A673 (cell line): ENCODE measurements around the gene RNF208. TPM values are rescaled to one million over a fixed set of nuclear protein-coding genes. Genes with fewer than 3 reads are reported as not detected.

Experiments used
- BruUV-seq: library from RNA; stranded (reverse); fragments of 400-500 nt; replicated peaks from 2 replicates; lab custom pipeline; 2021; lab: Mats Ljungman, UMichigan
- CTCF ChIA-PET: fragments of 300-600 bp; sonication (Branson Sonifier 250); formaldehyde crosslinking; loops from one replicate; lab custom pipeline; 2022; ENCODE audit warnings: antibody characterized with exemption; lab: Charles Lee
- POLR2A ChIA-PET: fragments of 300-600 bp; sonication (Branson Sonifier 250); formaldehyde crosslinking; loops from one replicate; lab custom pipeline; 2022; ENCODE audit warnings: antibody characterized with exemption; ENCODE audit not compliant: low non-redundant PET; lab: Charles Lee
- DNase-seq: peaks from one replicate; pipeline ENCODE4 v3.0.0-alpha.2; 2015; ENCODE audit warnings: low spot score
- H3K27ac ChIP-seq: fragments of 200-600 bp; sonication (generic); 2 replicates; pipeline ENCODE4 v1.5.1; 2016; ENCODE audit warnings: mixed run types, low read depth, mild to moderate bottlenecking, mixed read lengths, antibody characterized with exemption, low read length; ENCODE audit not compliant: poor library complexity, severe bottlenecking
- H3K27me3 ChIP-seq: fragments of 200-600 bp; sonication (generic); replicated peaks from 2 replicates; pipeline ENCODE4 v1.6.1; 2017; ENCODE audit warnings: mixed run types, low read depth, mild to moderate bottlenecking, mixed read lengths, antibody characterized with exemption, low read length; ENCODE audit not compliant: insufficient read depth, poor library complexity
- H3K36me3 ChIP-seq: fragments of 200-600 bp; sonication (generic); 2 replicates; pipeline ENCODE4 v1.6.1; 2016; ENCODE audit warnings: mixed run types, mild to moderate bottlenecking, mixed read lengths, antibody characterized with exemption, low read length; ENCODE audit not compliant: insufficient read depth, poor library complexity, severe bottlenecking
- H3K4me1 ChIP-seq: fragments of 200-600 bp; sonication (generic); 2 replicates; pipeline ENCODE4 v1.6.1; 2017; ENCODE audit warnings: mixed run types, mild to moderate bottlenecking, mixed read lengths, antibody characterized with exemption, low read length; ENCODE audit not compliant: insufficient read depth, poor library complexity, severe bottlenecking
- H3K4me3 ChIP-seq: fragments of 200-600 bp; sonication (generic); 2 replicates; pipeline ENCODE4 v1.5.1; 2016; ENCODE audit warnings: low read depth, mixed run types, mild to moderate bottlenecking, mixed read lengths, low read length; ENCODE audit not compliant: poor library complexity, severe bottlenecking
- H3K9me3 ChIP-seq: fragments of 200-600 bp; sonication (generic); 2 replicates; pipeline ENCODE4 v1.6.1; 2016; ENCODE audit warnings: mixed run types, low read depth, mild to moderate bottlenecking, mixed read lengths, antibody characterized with exemption, low read length; ENCODE audit not compliant: poor library complexity, severe bottlenecking
- EZH2 ChIP-seq: fragments of 200-600 bp; sonication (generic); IDR thresholded peaks from 2 replicates; pipeline ENCODE4 v1.6.1; 2017; ENCODE audit warnings: borderline replicate concordance, low read depth, mild to moderate bottlenecking, mixed read lengths, antibody characterized with exemption, low read length; ENCODE audit not compliant: poor library complexity, severe bottlenecking
- intact Hi-C: fragments of 100-400 bp; cut with micrococcal nuclease; formaldehyde crosslinking; loops from one replicate; pipeline ENCODE4 v1.10.0; 2022; ENCODE audit not compliant: unreplicated experiment
- total RNA-seq: library from RNA; stranded (reverse); gene quantifications from 2 replicates; pipeline ENCODE4 v1.2.3, GENCODE V29; 2021
- TF ChIP-seq, protein P1 (sequence below): fragments of 300-800, 200-600 bp; sonication (generic); conservative IDR thresholded peaks from 2 replicates; pipeline ENCODE4 v1.5.1; 2017; ENCODE audit warnings: low read depth, mild to moderate bottlenecking, antibody characterized with exemption, low read length, moderate library complexity, mixed read lengths

RNF208 gene
- total RNA-seq, 1 experiment from 2014 or later: 13.7 TPM

DNA sequence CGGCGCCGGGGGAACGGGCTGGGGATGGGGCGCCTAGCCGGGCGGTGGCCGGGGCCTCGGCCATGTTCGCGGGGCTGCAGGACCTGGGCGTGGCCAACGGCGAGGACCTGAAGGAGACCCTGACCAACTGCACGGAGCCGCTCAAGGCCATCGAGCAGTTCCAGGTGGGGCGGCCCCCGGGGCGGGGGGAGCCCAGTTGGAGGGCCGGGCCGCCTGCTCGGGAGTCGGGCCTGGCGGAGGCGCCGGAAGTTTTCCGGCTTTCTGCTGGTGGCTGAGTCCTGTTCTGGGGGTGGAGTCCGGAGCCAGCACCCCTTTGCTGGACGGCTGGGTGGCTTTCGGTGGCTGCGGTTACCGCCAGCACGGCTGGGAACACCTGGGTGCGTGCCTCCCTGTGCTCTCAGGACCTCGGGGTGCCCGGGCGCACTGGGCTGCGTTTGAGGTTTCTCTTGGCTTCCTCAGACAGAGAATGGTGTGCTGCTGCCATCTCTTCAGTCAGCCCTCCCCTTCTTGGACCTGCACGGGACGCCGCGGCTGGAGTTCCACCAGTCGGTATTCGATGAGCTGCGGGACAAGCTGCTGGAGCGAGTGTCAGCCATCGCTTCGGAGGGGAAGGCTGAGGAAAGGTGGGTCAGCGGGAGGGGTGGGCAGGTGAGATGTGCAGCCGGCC lies 33.5 kb upstream of the RNF208 start:
- DNase-seq: no peak
- peaks cover 16% of the 10 kb centered on the region for H3K36me3 ChIP-seq
- ChIA-PET POLR2A (interaction anchor here (1.1 kb wide), 1 partner anchor 15 kb away, joined by 3 read pairs; the partner anchor contains the start of gene TUBB4B), CTCF (no interaction called here)
- intact Hi-C loops: no loop called here
- H3K27me3 ChIP-seq: no peaks in the 10 kb centered on the region
- H3K4me1 ChIP-seq: peaks cover 15% of the 10 kb centered on the region
- peak overlapping the region; percentile 88 for H3K4me3 ChIP-seq
- no TSS peak for BruUV-seq
- no peaks in the 10 kb centered on the region for H3K9me3 ChIP-seq
- peak overlapping the region; percentile 79 for H3K27ac ChIP-seq
- TF ChIP-seq, protein P1, sequence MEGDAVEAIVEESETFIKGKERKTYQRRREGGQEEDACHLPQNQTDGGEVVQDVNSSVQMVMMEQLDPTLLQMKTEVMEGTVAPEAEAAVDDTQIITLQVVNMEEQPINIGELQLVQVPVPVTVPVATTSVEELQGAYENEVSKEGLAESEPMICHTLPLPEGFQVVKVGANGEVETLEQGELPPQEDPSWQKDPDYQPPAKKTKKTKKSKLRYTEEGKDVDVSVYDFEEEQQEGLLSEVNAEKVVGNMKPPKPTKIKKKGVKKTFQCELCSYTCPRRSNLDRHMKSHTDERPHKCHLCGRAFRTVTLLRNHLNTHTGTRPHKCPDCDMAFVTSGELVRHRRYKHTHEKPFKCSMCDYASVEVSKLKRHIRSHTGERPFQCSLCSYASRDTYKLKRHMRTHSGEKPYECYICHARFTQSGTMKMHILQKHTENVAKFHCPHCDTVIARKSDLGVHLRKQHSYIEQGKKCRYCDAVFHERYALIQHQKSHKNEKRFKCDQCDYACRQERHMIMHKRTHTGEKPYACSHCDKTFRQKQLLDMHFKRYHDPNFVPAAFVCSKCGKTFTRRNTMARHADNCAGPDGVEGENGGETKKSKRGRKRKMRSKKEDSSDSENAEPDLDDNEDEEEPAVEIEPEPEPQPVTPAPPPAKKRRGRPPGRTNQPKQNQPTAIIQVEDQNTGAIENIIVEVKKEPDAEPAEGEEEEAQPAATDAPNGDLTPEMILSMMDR: no peak
- no peak for TF ChIP-seq EZH2

DNA sequence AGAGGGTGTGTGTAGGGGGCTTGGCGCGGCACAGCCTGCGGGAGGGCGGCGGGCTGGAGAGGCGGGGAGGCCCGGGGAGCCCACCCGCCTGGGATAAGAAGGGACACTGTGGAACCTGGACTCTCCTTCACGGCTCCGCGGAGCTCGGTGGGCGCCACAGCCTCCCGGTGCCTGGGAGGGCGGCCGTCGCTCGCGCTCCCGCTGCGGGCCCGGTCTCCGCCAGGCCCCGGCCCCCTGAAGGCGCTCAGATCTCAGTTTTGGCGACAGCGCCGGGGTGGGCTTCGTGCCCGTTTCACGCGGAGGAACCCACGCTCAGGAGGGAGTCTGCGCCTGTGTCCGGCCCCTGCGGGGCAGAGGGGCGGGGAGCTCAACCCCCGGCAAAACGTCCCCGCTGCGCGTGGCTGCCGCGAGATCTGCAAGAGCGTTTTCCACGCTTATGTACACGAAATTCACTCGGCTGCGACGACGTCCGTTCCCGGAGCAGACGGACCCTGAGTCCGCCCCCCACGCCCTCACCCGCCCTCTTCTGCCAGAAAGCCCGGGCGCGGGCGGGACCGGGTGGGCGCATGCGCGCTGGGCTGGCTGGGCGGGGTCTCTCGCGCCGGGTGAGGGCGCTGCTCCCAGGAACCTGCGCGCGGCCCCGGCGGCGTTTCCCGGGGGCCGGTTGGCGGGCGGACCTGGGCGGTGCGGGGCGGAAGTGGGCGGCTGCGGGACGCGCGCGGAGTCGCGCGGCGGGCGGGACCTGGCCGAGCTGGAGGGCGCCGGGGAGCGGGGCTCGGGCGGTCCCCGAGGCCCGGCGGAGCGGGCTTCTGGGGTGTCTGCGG lies 32.8 kb upstream of the RNF208 start, which contains the start of gene NELFB:
NELFB (plus strand) TSS at position 704 of the 824 bp plus-strand sequence.
- peaks cover 16% of the 10 kb centered on the region for H3K36me3 ChIP-seq
- intact Hi-C loops: no loop called here
- TF ChIP-seq, protein P1: no peak
- no peak for TF ChIP-seq EZH2
- BruUV-seq: no TSS peak
- ChIA-PET CTCF (interaction anchor here (0.6 to 2.3 kb wide), 2 partner anchors 18 to 168 kb away, joined by 3 to 11 read pairs; partner anchors contain the start of genes EXD3 and NOXA1), POLR2A (interaction anchor here (1.1 kb wide), 1 partner anchor 14 kb away, joined by 3 read pairs; the partner anchor contains the start of gene TUBB4B)
- peak; percentile 93 for DNase-seq
- no peaks in the 10 kb centered on the region for H3K9me3 ChIP-seq
- H3K27me3 ChIP-seq: no peaks in the 10 kb centered on the region
- H3K4me3 ChIP-seq: peak within 1 kb of the TSS; percentile 88
- peak within 1 kb of the TSS; percentile 88 for H3K27ac ChIP-seq
- H3K4me1 ChIP-seq: peaks cover 15% of the 10 kb centered on the region

DNA sequence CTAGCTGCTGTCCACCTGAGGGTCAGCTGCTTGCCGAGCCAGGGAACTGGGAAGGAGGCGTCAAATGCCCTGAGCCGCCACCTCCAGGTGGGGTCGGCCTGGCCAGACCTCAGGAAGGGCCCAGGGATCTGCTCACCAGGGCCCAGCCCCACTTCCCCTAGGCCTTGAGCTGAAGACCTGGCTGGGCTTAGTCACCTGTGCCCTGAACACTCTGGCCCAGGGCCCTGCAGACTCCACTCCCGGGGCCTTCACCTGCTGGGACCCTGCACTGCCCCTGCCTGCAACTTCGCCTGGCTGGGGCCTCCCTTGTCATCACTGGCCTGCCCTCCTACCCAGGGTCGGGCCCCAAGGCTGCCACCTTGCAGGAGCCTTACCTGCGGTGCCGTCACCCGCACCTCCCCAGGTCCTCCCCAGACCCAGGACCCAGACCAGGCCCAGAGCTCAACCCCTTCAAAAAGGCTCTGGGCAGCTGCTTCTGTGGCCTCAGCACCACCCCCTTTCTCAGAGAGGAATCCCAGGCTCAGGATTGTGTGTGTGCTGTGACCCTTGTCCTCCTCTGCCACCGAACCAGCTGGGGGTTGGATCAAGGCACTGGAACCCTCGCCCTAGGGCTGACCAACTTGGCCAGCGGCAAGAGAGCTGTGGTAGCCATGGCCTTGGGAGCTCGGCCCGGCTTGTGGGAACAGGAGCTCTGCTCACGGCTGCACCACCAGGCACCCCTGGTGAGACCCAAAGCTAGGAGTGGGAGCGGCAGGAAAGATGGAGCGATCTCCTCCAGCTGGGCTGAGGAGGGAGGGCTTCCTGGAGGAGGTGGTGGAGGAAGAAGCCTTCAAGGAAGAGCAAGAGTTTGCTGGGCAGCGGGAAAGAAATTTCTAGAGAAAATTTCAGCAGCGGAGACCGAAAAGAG lies 31.9 kb upstream of the RNF208 start:
- Histone ChIP-seq H3K4me1 (peaks cover 15% of the 10 kb centered on the region), H3K4me3 (peak overlapping the region; percentile 88), H3K36me3 (peaks cover 14% of the 10 kb centered on the region), H3K9me3 (no peaks in the 10 kb centered on the region), H3K27me3 (no peaks in the 10 kb centered on the region), H3K27ac (peak overlapping the region; percentile 88)
- ChIA-PET CTCF (interaction anchor here (0.6 to 2.3 kb wide), 2 partner anchors 17 to 169 kb away, joined by 3 to 11 read pairs; partner anchors contain the start of genes EXD3 and NOXA1), POLR2A (interaction anchor here (1.1 kb wide), 1 partner anchor 13 kb away, joined by 3 read pairs; the partner anchor contains the start of gene TUBB4B)
- intact Hi-C loops: no loop called here
- TF ChIP-seq EZH2: no peak
- TF ChIP-seq, protein P1: no peak
- peak; percentile 60 for DNase-seq
- no TSS peak for BruUV-seq
